MCF 10A (cell line): ENCODE measurements around the gene GABRR2. TPM values are rescaled to one million over a fixed set of nuclear protein-coding genes. Genes with fewer than 3 reads are reported as not detected.

Source experiments
- BruUV-seq: library from RNA; stranded (reverse); fragments of 400-500 nt; replicated peaks from 2 replicates; lab custom pipeline; 2021; lab: Mats Ljungman, UMichigan
- CTCF ChIA-PET: fragments of 300-600 bp; sonication (Branson Sonifier 250); formaldehyde crosslinking; extraction: SDS; loops from one replicate; lab custom pipeline; 2021; ENCODE audit warnings: antibody characterized with exemption, inconsistent platforms; lab: Yijun Ruan, JAX
- POLR2A ChIA-PET: fragments of 300-600, 350-650 bp; sonication (Branson Sonifier 250); formaldehyde crosslinking; extraction: SDS; loops from one replicate; lab custom pipeline; 2020; ENCODE audit warnings: antibody characterized with exemption, inconsistent platforms; lab: Yijun Ruan, JAX
- DNase-seq: peaks from one replicate; pipeline ENCODE4 v3.0.0-alpha.2; 2018; ENCODE audit not compliant: unreplicated experiment
- H3K27ac Mint-ChIP-seq: one replicate; pipeline ENCODE4 v1.8.0; 2022; ENCODE audit warnings: mild to moderate bottlenecking, low read depth, mixed read lengths; ENCODE audit not compliant: unreplicated experiment
- H3K27me3 Mint-ChIP-seq: one replicate; pipeline ENCODE4 v1.8.0; 2022; ENCODE audit warnings: mixed read lengths; ENCODE audit not compliant: insufficient read depth, unreplicated experiment
- H3K36me3 Mint-ChIP-seq: one replicate; pipeline ENCODE4 v1.8.0; 2022; ENCODE audit warnings: mild to moderate bottlenecking, moderate library complexity, mixed read lengths; ENCODE audit not compliant: insufficient read depth, unreplicated experiment
- H3K4me1 Mint-ChIP-seq: one replicate; pipeline ENCODE4 v1.8.0; 2022; ENCODE audit warnings: mixed read lengths; ENCODE audit not compliant: insufficient read depth, unreplicated experiment
- H3K4me3 Mint-ChIP-seq: one replicate; pipeline ENCODE4 v1.8.0; 2022; ENCODE audit warnings: mild to moderate bottlenecking, moderate library complexity, mixed read lengths; ENCODE audit not compliant: unreplicated experiment
- H3K9me3 Mint-ChIP-seq: one replicate; pipeline ENCODE4 v1.8.0; 2022; ENCODE audit warnings: mixed read lengths; ENCODE audit not compliant: unreplicated experiment
- intact Hi-C: fragments of 100-400 bp; cut with micrococcal nuclease; formaldehyde crosslinking; loops from 2 replicates; pipeline ENCODE4 v1.14.1; 2022
- total RNA-seq: library from RNA; stranded (reverse); gene quantifications from 2 replicates; pipeline ENCODE4 v1.2.3, GENCODE V29; 2022
- TF ChIP-seq, protein P1 (sequence below): fragments of 200-600 bp; IDR thresholded peaks from one replicate; pipeline ENCODE4 v1.8.0; 2022; ENCODE audit warnings: antibody characterized with exemption, mild to moderate bottlenecking; ENCODE audit not compliant: unreplicated experiment

The GABRR2 gene
- total RNA-seq, 1 experiment from 2014 or later: not detected

DNA sequence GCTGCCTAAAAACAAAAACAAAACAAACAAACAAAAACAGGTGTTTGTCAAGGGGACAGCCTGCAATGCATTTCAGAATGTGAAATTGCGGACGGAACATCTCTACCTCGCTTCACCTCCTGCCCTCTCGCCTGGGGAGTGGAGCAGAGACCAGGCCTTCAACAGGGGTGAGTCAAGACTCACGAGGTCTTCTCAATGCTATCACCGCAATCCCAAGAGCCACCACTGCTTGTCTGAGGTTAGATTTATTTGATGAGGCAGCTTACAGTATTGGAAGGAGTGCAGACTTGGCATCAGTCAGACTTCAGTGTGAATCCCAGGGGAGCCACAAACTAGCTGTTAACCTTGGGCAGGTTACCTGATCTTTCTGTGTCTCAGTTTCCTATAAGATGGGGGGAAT lies 105.6 kb downstream of the GABRR2 start:
- Mint-ChIP-seq H3K4me1 (no peaks in the 10 kb centered on the region), H3K27ac (no peak overlapping the region), H3K36me3 (no peaks in the 10 kb centered on the region), H3K4me3 (no peak overlapping the region), H3K9me3 (no peaks in the 10 kb centered on the region), H3K27me3 (peaks cover 30% of the 10 kb centered on the region)
- ChIA-PET POLR2A (no interaction called here), CTCF (no interaction called here)
- BruUV-seq: no TSS peak
- intact Hi-C loops: no loop called here
- no peak for DNase-seq
- TF ChIP-seq, protein P1, sequence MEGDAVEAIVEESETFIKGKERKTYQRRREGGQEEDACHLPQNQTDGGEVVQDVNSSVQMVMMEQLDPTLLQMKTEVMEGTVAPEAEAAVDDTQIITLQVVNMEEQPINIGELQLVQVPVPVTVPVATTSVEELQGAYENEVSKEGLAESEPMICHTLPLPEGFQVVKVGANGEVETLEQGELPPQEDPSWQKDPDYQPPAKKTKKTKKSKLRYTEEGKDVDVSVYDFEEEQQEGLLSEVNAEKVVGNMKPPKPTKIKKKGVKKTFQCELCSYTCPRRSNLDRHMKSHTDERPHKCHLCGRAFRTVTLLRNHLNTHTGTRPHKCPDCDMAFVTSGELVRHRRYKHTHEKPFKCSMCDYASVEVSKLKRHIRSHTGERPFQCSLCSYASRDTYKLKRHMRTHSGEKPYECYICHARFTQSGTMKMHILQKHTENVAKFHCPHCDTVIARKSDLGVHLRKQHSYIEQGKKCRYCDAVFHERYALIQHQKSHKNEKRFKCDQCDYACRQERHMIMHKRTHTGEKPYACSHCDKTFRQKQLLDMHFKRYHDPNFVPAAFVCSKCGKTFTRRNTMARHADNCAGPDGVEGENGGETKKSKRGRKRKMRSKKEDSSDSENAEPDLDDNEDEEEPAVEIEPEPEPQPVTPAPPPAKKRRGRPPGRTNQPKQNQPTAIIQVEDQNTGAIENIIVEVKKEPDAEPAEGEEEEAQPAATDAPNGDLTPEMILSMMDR: no peak

GRCh38 chr6:89208551-89208950 lies 106.5 kb downstream of the GABRR2 start:
- ChIA-PET POLR2A (no interaction called here), CTCF (interaction anchor here (1.3 to 1.8 kb wide), 2 partner anchors 36 to 164 kb away, joined by 3 read pairs; no protein-coding TSS in a partner anchor)
- no peaks in the 10 kb centered on the region for H3K9me3 Mint-ChIP-seq
- no peaks in the 10 kb centered on the region for H3K4me1 Mint-ChIP-seq
- DNase-seq: no peak
- no peak overlapping the region for H3K27ac Mint-ChIP-seq
- peaks cover 21% of the 10 kb centered on the region for H3K27me3 Mint-ChIP-seq
- H3K36me3 Mint-ChIP-seq: no peaks in the 10 kb centered on the region
- no TSS peak for BruUV-seq
- intact Hi-C loops: no loop called here
- no peak overlapping the region for H3K4me3 Mint-ChIP-seq
- TF ChIP-seq, protein P1: no peak

Other genes starting within 250 kb of the GABRR2 start
- gene PNRC1, start 234.5 kb downstream of the GABRR2 start, total RNA-seq: 158 and 183 TPM in 2 replicates
- 1.1 and 1.2 TPM in 2 replicates for gene SRSF12, start 197.2 kb downstream of the GABRR2 start, total RNA-seq
- 9.9 and 11.9 TPM in 2 replicates for gene PM20D2, start 169.2 kb downstream of the GABRR2 start, total RNA-seq
- gene GABRR1, start 97.9 kb downstream of the GABRR2 start, total RNA-seq: not detected in 2 replicates
- gene UBE2J1, start 37.4 kb upstream of the GABRR2 start, total RNA-seq: 39.0 and 40.0 TPM in 2 replicates
- gene RRAGD, start 97.0 kb upstream of the GABRR2 start, total RNA-seq: 0.33 and 0.49 TPM in 2 replicates
- gene ANKRD6, start 117.9 kb upstream of the GABRR2 start, total RNA-seq: 1.0 and 2.1 TPM in 2 replicates